GM23338 (cell line): ENCODE measurements around the gene MRGPRE. TPM values are rescaled to one million over a fixed set of nuclear protein-coding genes. Genes with fewer than 3 reads are reported as not detected.

Experiments
- ATAC-seq: fragments of 200-7000 bp; cut with Tn5 transposase; 3 replicates; pipeline ENCODE4 v1.9.1; 2020
- DNase-seq: peaks from one replicate; pipeline ENCODE4 v3.0.0-alpha.2; 2015; ENCODE audit warnings: low spot score
- H2AFZ ChIP-seq: fragments of 200-600 bp; sonication (generic); 2 replicates; pipeline ENCODE4 v1.8.0; 2016; ENCODE audit warnings: antibody characterized with exemption, mild to moderate bottlenecking, moderate library complexity
- H3F3A ChIP-seq: fragments of 200-600 bp; sonication (generic); replicated peaks from 2 replicates; pipeline ENCODE4 v1.8.0; 2017; ENCODE audit warnings: antibody characterized with exemption, mixed run types, low read depth
- H3K27ac ChIP-seq: fragments of 200-600 bp; sonication (generic); 2 replicates; pipeline ENCODE4 v1.6.1; 2016; ENCODE audit warnings: low read depth
- H3K27me3 ChIP-seq: fragments of 200-600 bp; sonication (generic); 2 replicates; pipeline ENCODE4 v1.8.0; 2016; ENCODE audit warnings: mild to moderate bottlenecking, mixed run types, moderate library complexity; ENCODE audit not compliant: insufficient read depth
- H3K36me3 ChIP-seq: fragments of 200-600 bp; sonication (generic); 2 replicates; pipeline ENCODE4 v1.8.0; 2016; ENCODE audit warnings: mild to moderate bottlenecking; ENCODE audit not compliant: insufficient read depth
- H3K4me1 ChIP-seq: fragments of 200-600 bp; sonication (generic); 2 replicates; pipeline ENCODE4 v1.8.0; 2016; ENCODE audit warnings: mild to moderate bottlenecking, moderate library complexity; ENCODE audit not compliant: insufficient read depth
- H3K4me2 ChIP-seq: fragments of 200-600 bp; sonication (generic); 2 replicates; pipeline ENCODE4 v1.7.1; 2017; ENCODE audit warnings: mixed run types
- H3K4me3 ChIP-seq: fragments of 200-600 bp; sonication (generic); 2 replicates; pipeline ENCODE4 v1.6.1; 2016; ENCODE audit warnings: mixed run types
- H3K79me2 ChIP-seq: fragments of 200-600 bp; sonication (generic); replicated peaks from 2 replicates; pipeline ENCODE4 v1.8.0; 2017; ENCODE audit warnings: mild to moderate bottlenecking; ENCODE audit not compliant: insufficient read depth
- H3K9me2 ChIP-seq: fragments of 200-600 bp; sonication (generic); 2 replicates; pipeline ENCODE4 v1.8.0; 2017; ENCODE audit not compliant: insufficient read depth
- H4K20me1 ChIP-seq: fragments of 200-600 bp; sonication (generic); replicated peaks from 2 replicates; pipeline ENCODE4 v1.8.0; 2017; ENCODE audit warnings: mild to moderate bottlenecking; ENCODE audit not compliant: insufficient read depth
- H3K27ac Mint-ChIP-seq: 2 replicates; pipeline ENCODE4 v1.8.0; 2020; ENCODE audit warnings: inconsistent platforms, mild to moderate bottlenecking, moderate library complexity, mixed read lengths
- H3K27me3 Mint-ChIP-seq: 3 replicates; pipeline ENCODE4 v1.8.0; 2022; ENCODE audit warnings: low read depth, mild to moderate bottlenecking, moderate library complexity, mixed read lengths, inconsistent platforms; ENCODE audit not compliant: insufficient read depth, poor library complexity
- H3K36me3 Mint-ChIP-seq: 3 replicates; pipeline ENCODE4 v1.8.0; 2021; ENCODE audit warnings: low read depth, mild to moderate bottlenecking, inconsistent platforms, moderate library complexity, mixed read lengths
- H3K4me1 Mint-ChIP-seq: 3 replicates; pipeline ENCODE4 v1.8.0; 2020; ENCODE audit warnings: mild to moderate bottlenecking, inconsistent platforms, mixed read lengths
- H3K4me3 Mint-ChIP-seq: 3 replicates; pipeline ENCODE4 v1.8.0; 2021; ENCODE audit warnings: moderate library complexity, mild to moderate bottlenecking, inconsistent platforms, mixed read lengths
- H3K9me3 Mint-ChIP-seq: 3 replicates; pipeline ENCODE4 v1.8.0; 2020; ENCODE audit warnings: moderate library complexity, mild to moderate bottlenecking, inconsistent platforms, mixed read lengths
- CREB1 ChIP-seq: fragments of 250-450 bp; sonication (Bioruptor Pico); IDR thresholded peaks from 2 replicates; pipeline ENCODE4 v1.5.0; 2020; ENCODE audit warnings: low read depth, mild to moderate bottlenecking, moderate library complexity
- JUNB ChIP-seq: IDR thresholded peaks from one replicate; pipeline ENCODE4 v1.6.1; 2016; ENCODE audit warnings: antibody characterized with exemption; ENCODE audit not compliant: unreplicated experiment
- NANOG ChIP-seq: IDR thresholded peaks from 2 replicates; pipeline ENCODE4 v1.6.1; 2016; ENCODE audit warnings: antibody characterized with exemption, borderline replicate concordance
- ZNF114 ChIP-seq: fragments of 250-450 bp; sonication (Bioruptor Pico); IDR thresholded peaks from 2 replicates; pipeline ENCODE4 v1.5.0; 2020; ENCODE audit warnings: mild to moderate bottlenecking, moderate library complexity
- polyA plus RNA-seq: library from polyadenylated mRNA; unstranded; fragments of >200 nt; fragmentation: Nextera tagmentation; extraction: Ambion mirVana; gene quantifications from 2 replicates; pipeline ENCODE4 v1.2.1, GENCODE V29; 2016
- total RNA-seq: library from RNA; depleted of rRNA; stranded (reverse); fragments of >200 nt; shearing (Covaris generic); gene quantifications from 2 replicates; pipeline ENCODE4 v1.2.3, GENCODE V29; 2014
- TF ChIP-seq, protein P1 (sequence below), 2 experiments: fragments of 200-600 bp in 1 of 2; sonication (generic) in 1 of 2; conservative IDR thresholded peaks; 2 replicates each; pipeline versions ENCODE4 v1.5.1 to v1.6.1; 2016 to 2017; ENCODE audit warnings: antibody characterized with exemption in 2 of 2, low read depth in 2 of 2, mild to moderate bottlenecking in 2 of 2, moderate library complexity in 1 of 2
- TF ChIP-seq, protein P2 (sequence below): IDR thresholded peaks from 2 replicates; pipeline ENCODE4 v1.6.1; 2016; ENCODE audit warnings: antibody characterized with exemption

MRGPRE gene
- total and polyA plus RNA-seq, 2 experiments from 2014 or later: not detected

DNA sequence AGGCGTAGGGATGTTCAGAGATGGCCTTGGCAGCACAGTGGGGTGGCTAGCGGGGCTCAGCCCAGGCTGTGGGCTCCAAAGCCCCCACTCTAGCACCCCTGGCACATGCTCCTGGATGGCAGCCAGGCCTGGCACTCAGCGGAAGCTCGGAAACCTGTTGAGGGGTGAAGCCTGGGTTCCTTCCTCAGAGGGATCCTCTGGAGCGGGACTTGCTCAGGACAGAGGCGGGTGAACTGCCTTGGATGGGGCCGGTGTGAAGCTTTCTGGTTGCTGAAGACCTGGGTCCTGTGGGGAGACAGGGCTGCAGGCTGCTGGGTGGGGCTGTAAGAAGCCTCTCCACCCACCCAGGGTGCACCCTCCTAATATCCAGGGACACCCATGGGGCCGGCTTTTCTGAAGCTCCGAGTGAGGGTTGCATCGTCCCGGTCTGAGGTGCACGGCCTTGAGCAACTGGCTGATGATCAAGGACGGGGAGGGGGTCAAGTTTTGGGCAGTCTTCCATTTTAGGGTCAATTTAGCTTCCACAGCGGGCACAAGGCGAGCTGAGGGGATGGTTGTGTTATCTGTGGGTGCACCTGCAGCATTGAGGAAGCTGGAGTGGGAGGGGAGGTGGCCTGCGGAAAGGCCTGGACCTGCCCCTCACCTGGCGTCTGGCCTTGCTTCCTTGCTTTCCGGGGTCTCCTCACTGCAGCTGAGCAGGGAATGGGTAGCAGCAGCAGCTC is 5.2 kb downstream of the MRGPRE start:
- Mint-ChIP-seq H3K27me3 (peaks cover 14% of the 10 kb centered on the region), H3K4me3 (no peak overlapping the region), H3K4me1 (peaks cover 20% of the 10 kb centered on the region; the same call in 2 of the 3 replicates), H3K9me3 (no peaks in the 10 kb centered on the region), H3K36me3 (no peaks in the 10 kb centered on the region), H3K27ac (no peak overlapping the region)
- Histone ChIP-seq H3K9me2 (no peaks in the 10 kb centered on the region), H3K4me3 (no peak overlapping the region), H3K27me3 (no peaks in the 10 kb centered on the region), H3K4me1 (peaks cover 9% of the 10 kb centered on the region; the same call in 1 of the 2 replicates), H4K20me1 (no peaks in the 10 kb centered on the region), H3K4me2 (no peak overlapping the region), H2AFZ (no peak overlapping the region), H3K79me2 (no peaks in the 10 kb centered on the region), H3K36me3 (no peaks in the 10 kb centered on the region), H3F3A (no peaks in the 10 kb centered on the region), H3K27ac (no peak overlapping the region)
- ATAC-seq: no peak
- no peak for DNase-seq
- TF ChIP-seq, protein P1, sequence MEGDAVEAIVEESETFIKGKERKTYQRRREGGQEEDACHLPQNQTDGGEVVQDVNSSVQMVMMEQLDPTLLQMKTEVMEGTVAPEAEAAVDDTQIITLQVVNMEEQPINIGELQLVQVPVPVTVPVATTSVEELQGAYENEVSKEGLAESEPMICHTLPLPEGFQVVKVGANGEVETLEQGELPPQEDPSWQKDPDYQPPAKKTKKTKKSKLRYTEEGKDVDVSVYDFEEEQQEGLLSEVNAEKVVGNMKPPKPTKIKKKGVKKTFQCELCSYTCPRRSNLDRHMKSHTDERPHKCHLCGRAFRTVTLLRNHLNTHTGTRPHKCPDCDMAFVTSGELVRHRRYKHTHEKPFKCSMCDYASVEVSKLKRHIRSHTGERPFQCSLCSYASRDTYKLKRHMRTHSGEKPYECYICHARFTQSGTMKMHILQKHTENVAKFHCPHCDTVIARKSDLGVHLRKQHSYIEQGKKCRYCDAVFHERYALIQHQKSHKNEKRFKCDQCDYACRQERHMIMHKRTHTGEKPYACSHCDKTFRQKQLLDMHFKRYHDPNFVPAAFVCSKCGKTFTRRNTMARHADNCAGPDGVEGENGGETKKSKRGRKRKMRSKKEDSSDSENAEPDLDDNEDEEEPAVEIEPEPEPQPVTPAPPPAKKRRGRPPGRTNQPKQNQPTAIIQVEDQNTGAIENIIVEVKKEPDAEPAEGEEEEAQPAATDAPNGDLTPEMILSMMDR (conservative IDR thresholded peaks at IDR 0.05; ENCODE audit: low read depth in 2 of 2): no peak
- TF ChIP-seq CREB1 (CRISPR knock-in tag) (no peak), NANOG (no peak), JUNB (no peak)
- TF ChIP-seq, protein P2, sequence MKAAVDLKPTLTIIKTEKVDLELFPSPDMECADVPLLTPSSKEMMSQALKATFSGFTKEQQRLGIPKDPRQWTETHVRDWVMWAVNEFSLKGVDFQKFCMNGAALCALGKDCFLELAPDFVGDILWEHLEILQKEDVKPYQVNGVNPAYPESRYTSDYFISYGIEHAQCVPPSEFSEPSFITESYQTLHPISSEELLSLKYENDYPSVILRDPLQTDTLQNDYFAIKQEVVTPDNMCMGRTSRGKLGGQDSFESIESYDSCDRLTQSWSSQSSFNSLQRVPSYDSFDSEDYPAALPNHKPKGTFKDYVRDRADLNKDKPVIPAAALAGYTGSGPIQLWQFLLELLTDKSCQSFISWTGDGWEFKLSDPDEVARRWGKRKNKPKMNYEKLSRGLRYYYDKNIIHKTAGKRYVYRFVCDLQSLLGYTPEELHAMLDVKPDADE: no peak

DNA sequence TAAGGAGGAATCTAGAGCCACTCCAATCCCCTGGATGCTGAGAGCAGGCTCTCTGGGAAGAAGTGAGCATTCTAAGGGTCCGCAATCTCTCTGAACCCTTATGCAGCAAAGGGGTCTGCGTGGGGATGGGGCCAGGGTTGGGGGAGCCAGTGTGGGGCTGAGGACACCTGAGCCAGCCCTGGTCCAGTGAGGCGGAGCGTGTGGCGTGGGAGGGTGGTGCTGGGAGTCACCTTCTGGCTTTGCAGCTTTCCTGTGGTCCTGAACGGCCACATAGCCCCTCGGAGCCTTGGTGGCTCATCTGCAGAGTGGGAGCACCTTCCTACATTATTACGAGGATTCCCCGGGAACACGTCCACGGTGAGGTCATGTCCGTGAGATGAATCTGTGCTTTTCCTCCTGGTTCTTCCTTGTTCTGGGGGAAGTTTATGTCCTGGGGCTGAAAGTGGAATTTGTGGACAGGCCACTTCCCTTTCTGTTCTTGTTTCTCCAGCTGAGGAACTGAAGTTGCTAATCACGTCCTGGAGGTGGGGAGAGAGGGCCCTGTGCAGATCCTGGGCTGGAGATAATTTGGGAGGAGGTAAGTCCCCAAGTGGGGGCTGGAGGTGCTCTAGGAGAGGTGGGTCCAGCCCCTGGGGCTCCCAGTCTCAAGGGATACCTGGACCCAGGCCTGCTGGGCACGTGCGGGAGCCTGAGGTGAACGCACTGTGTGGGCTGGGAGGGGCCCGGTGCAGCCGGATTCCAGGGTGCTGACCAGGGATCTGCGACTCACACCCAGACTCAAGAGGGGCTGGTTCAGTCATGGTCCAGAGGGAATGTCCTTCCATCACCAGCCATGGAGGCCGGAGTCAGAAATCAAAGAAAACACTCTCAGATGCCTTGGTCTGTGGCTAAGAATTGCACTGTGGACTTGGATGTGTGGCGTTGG is 6.1 kb downstream of the MRGPRE start:
- H3K4me3 ChIP-seq: no peak overlapping the region
- no peaks in the 10 kb centered on the region for H4K20me1 ChIP-seq
- Mint-ChIP-seq H3K4me1 (peaks cover 20% of the 10 kb centered on the region; the same call in 2 of the 3 replicates), H3K4me3 (no peak overlapping the region), H3K27me3 (peaks cover 14% of the 10 kb centered on the region), H3K36me3 (no peaks in the 10 kb centered on the region), H3K27ac (no peak overlapping the region), H3K9me3 (no peaks in the 10 kb centered on the region)
- no peak overlapping the region for H3K4me2 ChIP-seq
- H3K79me2 ChIP-seq: no peaks in the 10 kb centered on the region
- no peaks in the 10 kb centered on the region for H3K36me3 ChIP-seq
- peaks cover 9% of the 10 kb centered on the region; the same call in 1 of the 2 replicates for H3K4me1 ChIP-seq
- no peak overlapping the region for H3K27ac ChIP-seq
- no peak for TF ChIP-seq ZNF114 (CRISPR knock-in tag)
- DNase-seq (no peak), ATAC-seq (no peak)
- H3K27me3 ChIP-seq: no peaks in the 10 kb centered on the region
- no peak overlapping the region for H2AFZ ChIP-seq
- no peaks in the 10 kb centered on the region for H3K9me2 ChIP-seq
- no peaks in the 10 kb centered on the region for H3F3A ChIP-seq
